Endothelial cell of umbilical vein (primary cell): Measurements from ENCODE around the gene LSP1. TPM values are rescaled to one million over a fixed set of nuclear protein-coding genes. Genes with fewer than 3 reads are reported as not detected.

ENCODE experiments used
- BruUV-seq: library from RNA; stranded (reverse); fragments of 400-500 nt; replicated peaks from 2 replicates; lab custom pipeline; 2021; lab: Mats Ljungman, UMichigan
- CTCF ChIA-PET: fragments of 300-600, 350-600 bp; sonication (Branson Sonifier 250); formaldehyde crosslinking; loops from one replicate; lab custom pipeline; 2021; ENCODE audit warnings: antibody characterized with exemption, inconsistent platforms; lab: Charles Lee
- POLR2A ChIA-PET: fragments of 300-600, 350-600 bp; sonication (Branson Sonifier 250); formaldehyde crosslinking; loops from one replicate; lab custom pipeline; 2021; ENCODE audit warnings: antibody characterized with exemption, inconsistent platforms; lab: Charles Lee
- DNase-seq: peaks from one replicate; pipeline ENCODE4 v3.0.0-alpha.2; 2011; ENCODE audit warnings: low read depth, low spot score
- FAIRE-seq: peaks from 2 replicates; lab custom pipeline; 2011; peaks lifted over from hg19 to GRCh38; lab: Jason Lieb, UNC
- H2AFZ ChIP-seq: 2 replicates; pipeline ENCODE4 v1.6.0; 2012; ENCODE audit warnings: low read depth, low read length, control low read depth, inconsistent platforms
- H3K27ac ChIP-seq: 2 replicates; pipeline ENCODE4 v1.5.1; 2011; ENCODE audit warnings: low read depth, mild to moderate bottlenecking, control low read depth, low read length, moderate library complexity; ENCODE audit not compliant: insufficient read depth
- H3K27me3 ChIP-seq, 2 experiments: 2 replicates each; pipeline versions ENCODE4 v1.6.0 to v1.6.1; 2011; ENCODE audit warnings: low read length in 2 of 2, mixed read lengths in 1 of 2; ENCODE audit not compliant: control insufficient read depth in 2 of 2, insufficient read depth in 2 of 2
- H3K36me3 ChIP-seq, 2 experiments: 2 replicates in 1 of 2; 3 replicates in 1 of 2; pipeline ENCODE4 v1.5.1; 2011; ENCODE audit warnings: low read length in 2 of 2, mild to moderate bottlenecking in 1 of 2, moderate library complexity in 1 of 2; ENCODE audit not compliant: control insufficient read depth in 2 of 2, insufficient read depth in 2 of 2; ENCODE audit errors: extremely low read depth in 1 of 2
- H3K4me1 ChIP-seq: 3 replicates; pipeline ENCODE4 v1.5.1; 2011; ENCODE audit warnings: mild to moderate bottlenecking, low read length; ENCODE audit not compliant: control insufficient read depth, insufficient read depth; ENCODE audit errors: extremely low read depth
- H3K4me2 ChIP-seq: 2 replicates; pipeline ENCODE4 v1.6.1; 2011; ENCODE audit warnings: low read length, control low read depth, mixed read lengths; ENCODE audit not compliant: insufficient read depth
- H3K4me3 ChIP-seq, 3 experiments: fragments of 200-600 bp in 1 of 3; sonication (generic), shearing (Covaris generic) in 1 of 3; replicated peaks in 1 of 3; 2 replicates each; pipeline ENCODE4 v1.5.1; 2011 to 2016; ENCODE audit warnings: control low read depth in 3 of 3, low read length in 3 of 3, mild to moderate bottlenecking in 2 of 3, inconsistent platforms in 1 of 3, low read depth in 1 of 3, moderate library complexity in 1 of 3; ENCODE audit not compliant: insufficient read depth in 1 of 3
- H3K79me2 ChIP-seq: 2 replicates; pipeline ENCODE4 v1.6.0; 2012; ENCODE audit warnings: low read length, inconsistent platforms; ENCODE audit not compliant: control insufficient read depth, insufficient read depth
- H3K9ac ChIP-seq: replicated peaks from 2 replicates; pipeline ENCODE3; 2011; ENCODE audit warnings: low read length, control low read depth; ENCODE audit not compliant: insufficient read depth; ENCODE audit errors: extremely low read depth
- H3K9me1 ChIP-seq: replicated peaks from 3 replicates; pipeline ENCODE4 v1.6.0; 2011; ENCODE audit warnings: mild to moderate bottlenecking, low read length; ENCODE audit not compliant: control insufficient read depth, insufficient read depth; ENCODE audit errors: extremely low read depth
- H3K9me3 ChIP-seq: replicated peaks from 2 replicates; pipeline ENCODE4 v1.5.1; 2012; ENCODE audit warnings: low read length, inconsistent platforms; ENCODE audit not compliant: control insufficient read depth, insufficient read depth
- H4K20me1 ChIP-seq: replicated peaks from 2 replicates; pipeline ENCODE3; 2011; ENCODE audit warnings: mild to moderate bottlenecking, low read length; ENCODE audit not compliant: control insufficient read depth, insufficient read depth; ENCODE audit errors: extremely low read depth
- EZH2 ChIP-seq: IDR thresholded peaks from 2 replicates; pipeline ENCODE4 v1.6.1; 2012; ENCODE audit warnings: borderline replicate concordance, low read depth, mild to moderate bottlenecking, moderate library complexity, low read length, inconsistent platforms; ENCODE audit not compliant: severe bottlenecking
- FOS ChIP-seq: IDR thresholded peaks from 2 replicates; pipeline ENCODE4 v1.6.1; 2011; ENCODE audit warnings: mild to moderate bottlenecking, low read length, moderate library complexity, borderline replicate concordance; ENCODE audit not compliant: insufficient read depth
- MAX ChIP-seq: IDR thresholded peaks from 2 replicates; pipeline ENCODE4 v1.6.1; 2011; ENCODE audit not compliant: insufficient read depth, insufficient read length
- POLR2A ChIP-seq: IDR thresholded peaks from 2 replicates; pipeline ENCODE4 v1.6.1; 2012; ENCODE audit warnings: low read depth, mild to moderate bottlenecking, control low read depth, low read length
- dilution Hi-C: fragments of 300-500 bp; cut with MboI; formaldehyde crosslinking; loops from one replicate; pipeline ENCODE4 v1.15.0; 2019; ENCODE audit warnings: low sequenced_read_pairs; ENCODE audit not compliant: extremely low pct_ligation_motif_present
- intact Hi-C: fragments of 100-400 bp; cut with micrococcal nuclease; formaldehyde crosslinking; loops from one replicate; pipeline ENCODE4 v1.10.0; 2022
- polyA plus RNA-seq, 4 experiments: library from polyadenylated mRNA; depleted of rRNA in 3 of 4; stranded (reverse) in 3 of 4; unstranded in 1 of 4; fragments of >200 nt; gene quantifications; 2 replicates each; pipeline versions ENCODE4 v1.2.1 to v1.2.3, GENCODE V29; 2011 to 2012; ENCODE audit warnings: missing spikeins in 1 of 4
- total RNA-seq: library from RNA; stranded (reverse); gene quantifications from 2 replicates; pipeline ENCODE4 v1.2.3, GENCODE V29; 2021

LSP1 gene
- total and polyA plus RNA-seq, 2 donors (not counting 3 experiments of a cell fraction or from before 2014, with no cell fraction given) = not detected

DNA sequence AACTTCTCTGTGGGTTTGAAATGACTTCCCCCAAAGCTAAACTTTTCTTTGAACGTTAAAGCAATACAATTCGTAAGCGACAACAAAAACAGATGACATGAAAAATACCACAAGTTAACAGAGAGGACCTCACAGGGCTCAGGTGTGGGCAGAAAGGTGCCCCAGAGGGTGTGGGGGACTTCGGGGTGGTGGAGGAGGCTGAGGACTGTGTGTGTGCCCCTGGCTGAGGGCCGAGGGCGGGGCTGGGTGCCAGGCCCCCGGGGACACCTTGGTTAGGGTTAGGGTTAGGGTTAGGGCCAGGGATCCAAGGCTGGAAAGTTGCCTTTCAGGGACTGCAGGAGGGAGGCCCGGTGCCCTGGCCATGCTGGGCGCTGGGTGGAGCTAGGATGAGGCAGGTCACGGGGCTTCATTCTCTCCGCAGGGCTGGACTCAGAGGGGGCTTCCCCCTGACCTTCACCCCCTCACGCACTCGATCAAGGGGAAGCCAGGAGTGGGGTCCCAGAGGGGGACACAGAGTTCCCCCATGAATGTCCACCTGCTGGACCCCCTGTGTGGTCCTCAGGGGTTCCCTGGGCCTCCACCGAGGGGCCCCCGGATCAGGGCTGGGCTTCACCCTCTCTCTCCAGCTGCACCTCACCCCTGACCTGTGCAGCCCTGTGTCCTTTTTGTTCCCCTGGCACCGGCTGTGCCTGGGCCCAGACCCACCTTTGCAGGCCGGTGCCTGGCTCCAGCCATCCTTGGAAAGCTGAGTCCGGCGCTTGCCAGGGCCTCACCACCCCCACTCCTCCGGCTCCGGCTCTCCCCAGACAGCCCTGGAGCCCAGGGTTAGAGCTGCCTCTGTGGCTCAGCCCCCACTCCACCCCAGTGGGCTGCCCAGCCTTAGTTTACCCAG is 7.1 kb upstream of the LSP1 start:
- ChIA-PET CTCF (interaction anchor here (1.6 to 4.0 kb wide), 3 partner anchors 37 to 306 kb away, joined by 5 to 17 read pairs (median 15); no protein-coding TSS in a partner anchor), POLR2A (no interaction called here)
- H3K79me2 ChIP-seq = no peaks in the 10 kb centered on the region
- H3K9ac ChIP-seq = no peak overlapping the region
- H2AFZ ChIP-seq = no peak overlapping the region
- no peak overlapping the region for H3K4me3 ChIP-seq
- no peak overlapping the region for H3K27ac ChIP-seq
- H3K9me1 ChIP-seq = no peaks in the 10 kb centered on the region
- intact Hi-C loops = no loop called here
- TF ChIP-seq EZH2 = no peak
- H3K4me2 ChIP-seq = no peak overlapping the region
- dilution Hi-C loops = no loop called here
- no peaks in the 10 kb centered on the region for H4K20me1 ChIP-seq
- DNase-seq (no peak), FAIRE-seq (no peak)
- BruUV-seq = no TSS peak
- no peaks in the 10 kb centered on the region for H3K9me3 ChIP-seq
- H3K36me3 ChIP-seq = no peaks in the 10 kb centered on the region
- H3K4me1 ChIP-seq = no peaks in the 10 kb centered on the region
- H3K27me3 ChIP-seq = no peaks in the 10 kb centered on the region

DNA sequence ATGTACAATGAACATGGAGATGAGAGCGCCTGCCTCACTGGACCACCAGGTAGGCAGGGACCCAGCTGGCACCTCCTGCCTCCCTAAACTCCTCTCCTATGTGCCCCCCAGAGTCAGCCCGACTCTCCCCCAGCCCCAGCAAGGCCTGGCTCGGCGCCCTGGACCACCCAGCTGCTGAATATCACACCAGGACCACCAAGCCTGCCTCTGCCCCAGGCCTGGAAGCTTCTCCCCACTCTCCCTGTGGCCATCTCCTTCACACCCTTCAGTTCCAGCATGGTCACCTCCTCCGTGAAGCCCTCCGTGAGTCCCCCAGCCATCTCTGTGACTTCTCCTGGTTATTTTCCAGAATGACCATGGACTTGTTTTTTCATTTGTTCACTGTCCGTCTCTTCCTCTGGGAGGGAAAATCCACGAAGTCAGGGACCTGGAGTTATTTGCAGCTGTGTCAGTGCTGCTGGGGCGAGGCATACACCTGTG is 6.4 kb upstream of the LSP1 start:
- POLR2A ChIA-PET = no interaction called here
- H3K9me1 ChIP-seq = no peaks in the 10 kb centered on the region
- H3K79me2 ChIP-seq = no peaks in the 10 kb centered on the region
- no peak for FAIRE-seq
- intact Hi-C loops = no loop called here
- no peak overlapping the region for H3K9ac ChIP-seq
- no peaks in the 10 kb centered on the region for H3K9me3 ChIP-seq
- H3K27me3 ChIP-seq = no peaks in the 10 kb centered on the region
- H2AFZ ChIP-seq = no peak overlapping the region
- no peaks in the 10 kb centered on the region for H4K20me1 ChIP-seq
- H3K36me3 ChIP-seq = no peaks in the 10 kb centered on the region
- no peak for TF ChIP-seq POLR2A
- TF ChIP-seq MAX = no peak
- no peak for TF ChIP-seq FOS
- no peaks in the 10 kb centered on the region for H3K4me1 ChIP-seq
- H3K4me3 ChIP-seq = no peak overlapping the region
- dilution Hi-C loops = no loop called here
- no TSS peak for BruUV-seq
- CTCF ChIA-PET = interaction anchor here (1.6 to 4.0 kb wide), 4 partner anchors 14 to 305 kb away, joined by 5 to 17 read pairs (median 15); no protein-coding TSS in a partner anchor
- no peak overlapping the region for H3K4me2 ChIP-seq
- no peak for DNase-seq
- H3K27ac ChIP-seq = no peak overlapping the region
